Neutrophil (primary cell): ENCODE measurements around the gene CASTOR2.

Experiments used
- H3K27ac ChIP-seq: fragments of 200-600 bp; sonication (generic); 2 replicates; pipeline ENCODE4 v1.5.1; 2016; ENCODE audit warnings: mild to moderate bottlenecking, moderate library complexity
- H3K27me3 ChIP-seq: fragments of 200-600 bp; sonication (generic); 2 replicates; pipeline ENCODE4 v1.6.0; 2016; ENCODE audit warnings: mild to moderate bottlenecking
- H3K36me3 ChIP-seq: fragments of 200-600 bp; sonication (generic); 2 replicates; pipeline ENCODE4 v1.5.1; 2017
- H3K4me1 ChIP-seq, 2 experiments: fragments of 200-600 bp in 1 of 2; sonication (generic) in 1 of 2; 1 replicate in 1 of 2; 2 replicates in 1 of 2; pipeline versions ENCODE4 v1.5.1 to v1.6.1; 2013 to 2016; ENCODE audit warnings: low read depth in 1 of 2, low read length in 1 of 2, mild to moderate bottlenecking in 1 of 2, moderate library complexity in 1 of 2; ENCODE audit not compliant: control insufficient read depth in 1 of 2, insufficient read depth in 1 of 2
- H3K4me3 ChIP-seq, 2 experiments: fragments of 200-600 bp in 1 of 2; sonication (generic) in 1 of 2; 1 replicate in 1 of 2; 2 replicates in 1 of 2; pipeline ENCODE4 v1.5.1; 2013 to 2016; ENCODE audit warnings: low read depth in 1 of 2, low read length in 1 of 2, mild to moderate bottlenecking in 1 of 2, moderate library complexity in 1 of 2
- H3K9me3 ChIP-seq: fragments of 200-600 bp; sonication (generic); 2 replicates; pipeline ENCODE4 v1.5.1; 2016
- CTCF ChIP-seq: fragments of 200-600 bp; sonication (generic); IDR thresholded peaks from 2 replicates; pipeline ENCODE4 v1.5.1; 2016; ENCODE audit warnings: antibody characterized with exemption

The CASTOR2 gene

GRCh38 chr7:75039709-75040108 lies 75.2 kb downstream of the CASTOR2 start:
- H3K4me3 ChIP-seq: no peak overlapping the region
- TF ChIP-seq CTCF: no peak

GRCh38 chr7:75040512-75040911 lies 76.0 kb downstream of the CASTOR2 start:
- Histone ChIP-seq H3K9me3 (no peaks in the 10 kb centered on the region), H3K4me1 (no peaks in the 10 kb centered on the region), H3K27me3 (no peaks in the 10 kb centered on the region), H3K27ac (no peak overlapping the region), H3K4me3 (no peak overlapping the region), H3K36me3 (peaks cover 26% of the 10 kb centered on the region)
- TF ChIP-seq CTCF: no peak

More at GRCh38 chr7:75039709-75040108, 75.2 kb downstream of the CASTOR2 start:
- Histone ChIP-seq H3K27ac (no peak overlapping the region), H3K4me1 (no peaks in the 10 kb centered on the region), H3K9me3 (no peaks in the 10 kb centered on the region), H3K36me3 (peaks cover 26% of the 10 kb centered on the region), H3K27me3 (no peaks in the 10 kb centered on the region)

GRCh38 chr7:75042286-75042685 lies 77.8 kb downstream of the CASTOR2 start:
- no peak overlapping the region for H3K27ac ChIP-seq
- H3K36me3 ChIP-seq: peaks cover 26% of the 10 kb centered on the region
- no peaks in the 10 kb centered on the region for H3K27me3 ChIP-seq
- H3K4me3 ChIP-seq: no peak overlapping the region
- no peak for TF ChIP-seq CTCF
- H3K4me1 ChIP-seq: no peaks in the 10 kb centered on the region
- no peaks in the 10 kb centered on the region for H3K9me3 ChIP-seq

- TF ChIP-seq CTCF: no peak
- H3K27ac ChIP-seq: no peak overlapping the region
- no peaks in the 10 kb centered on the region for H3K9me3 ChIP-seq
- peaks cover 26% of the 10 kb centered on the region for H3K36me3 ChIP-seq
- H3K4me1 ChIP-seq: no peaks in the 10 kb centered on the region
- no peaks in the 10 kb centered on the region for H3K27me3 ChIP-seq
- no peak overlapping the region for H3K4me3 ChIP-seq
Measured at GRCh38 chr7:75042831-75043703, 78.6 kb downstream of the CASTOR2 start.

GRCh38 chr7:75045881-75046280 lies 81.4 kb downstream of the CASTOR2 start:
- H3K36me3 ChIP-seq: peaks cover 47% of the 10 kb centered on the region

More at GRCh38 chr7:75045881-75046280, 81.4 kb downstream of the CASTOR2 start:
- no peak overlapping the region for H3K27ac ChIP-seq
- H3K27me3 ChIP-seq: no peaks in the 10 kb centered on the region
- no peak for TF ChIP-seq CTCF
- H3K9me3 ChIP-seq: no peaks in the 10 kb centered on the region
- H3K4me3 ChIP-seq: no peak overlapping the region
- H3K4me1 ChIP-seq: no peaks in the 10 kb centered on the region
